Skin of body (tissue), 3 donors: Measurements from ENCODE around the gene GRIN3B. TPM values are rescaled to one million over a fixed set of nuclear protein-coding genes. Genes with fewer than 3 reads are reported as not detected.

Experiments used
- DNase-seq: peaks from one replicate; lab custom pipeline; 2025; lab: John Stamatoyannopoulos, UW
- small RNA-seq: library from RNA; depleted of rRNA; stranded (forward); fragments of <200 nt; gene quantifications from one replicate; pipeline ENCODE3, GENCODE V24; 2014; ENCODE audit warnings: low replicate concordance
- total RNA-seq: library from RNA; depleted of rRNA; stranded (reverse); fragments of >200 nt; gene quantifications from one replicate; pipeline ENCODE4 v1.2.3, GENCODE V29; 2014

Gene GRIN3B
- total RNA-seq, 1 donor from 2014 or later = 0.20 TPM

DNA sequence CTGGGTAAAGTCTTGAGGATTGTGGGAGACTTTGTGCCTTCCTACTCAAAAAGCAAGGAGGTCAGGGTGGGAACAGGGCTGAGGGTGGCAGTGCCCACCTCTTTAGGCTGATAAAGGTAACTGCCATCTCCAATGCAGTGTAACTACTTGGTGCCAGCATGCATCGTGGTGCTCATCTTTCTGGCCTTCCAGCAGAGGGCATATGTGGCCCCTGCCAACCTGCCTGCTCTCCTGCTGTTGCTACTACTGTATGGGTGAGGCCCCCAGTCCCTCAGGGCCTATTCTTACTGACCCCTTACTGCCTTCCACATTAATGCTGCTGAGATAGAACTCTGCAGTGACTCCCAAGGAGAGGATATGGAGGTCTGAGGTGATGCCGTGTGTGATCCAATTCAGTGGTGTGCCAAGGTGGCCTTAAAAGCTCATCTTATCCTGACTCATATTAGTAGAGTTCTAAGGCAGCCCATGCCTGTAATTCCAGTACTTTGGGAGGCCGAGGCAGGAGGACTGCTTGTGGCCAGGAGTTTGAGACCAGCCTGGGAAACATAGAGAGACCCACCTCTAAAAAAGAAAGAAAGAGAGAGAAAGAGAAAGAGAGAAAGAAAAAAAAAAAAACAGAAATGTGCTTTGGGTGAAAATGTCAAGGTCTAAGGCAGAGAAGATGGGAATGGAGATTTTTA is 57.1 kb downstream of the GRIN3B start:
- no peak for DNase-seq

GRCh38 chr19:1058112-1058511 is 57.9 kb downstream of the GRIN3B start:
- no peak for DNase-seq

Small RNA genes lying within 50 kb of the gene (small RNA-seq; reads per million reads assigned to genes)
- 0.45 reads per million, percentile 56 among the genes with 10 or more reads in this experiment for gene RNU6-2

Other genes starting within 250 kb of the GRIN3B start
- gene MISP, start 249.3 kb upstream of the GRIN3B start, total RNA-seq = 1.2 TPM
- 106 TPM for gene PTBP1, start 203.0 kb upstream of the GRIN3B start, total RNA-seq
- gene PLPPR3, start 178.5 kb upstream of the GRIN3B start, total RNA-seq = 0.89 TPM
- gene AZU1, start 172.6 kb upstream of the GRIN3B start, total RNA-seq = 12.8 TPM
- gene PRTN3, start 159.4 kb upstream of the GRIN3B start, total RNA-seq = 28.9 TPM
- gene ELANE, start 148.1 kb upstream of the GRIN3B start, total RNA-seq = 24.0 TPM
- 79.1 TPM for gene CFD, start 140.8 kb upstream of the GRIN3B start, total RNA-seq
- gene MED16, start 107.2 kb upstream of the GRIN3B start, total RNA-seq = 16.5 TPM
- not detected for gene RNU6-9, start 106.9 kb upstream of the GRIN3B start, total RNA-seq
- gene R3HDM4, start 87.2 kb upstream of the GRIN3B start, total RNA-seq = 28.7 TPM
- gene KISS1R, start 83.1 kb upstream of the GRIN3B start, total RNA-seq = not detected
- 12.8 TPM for gene ARID3A, start 74.4 kb upstream of the GRIN3B start, total RNA-seq
- 34.1 TPM for gene WDR18, start 16.1 kb upstream of the GRIN3B start, total RNA-seq
- gene TMEM259, start 20.7 kb downstream of the GRIN3B start, total RNA-seq = 40.6 TPM
- gene RNU6-2, start 21.1 kb downstream of the GRIN3B start, total RNA-seq = not detected
- gene CNN2, start 26.2 kb downstream of the GRIN3B start, total RNA-seq = 58.2 TPM
- 4.8 TPM for gene ABCA7, start 39.7 kb downstream of the GRIN3B start, total RNA-seq
- gene ARHGAP45, start 66.7 kb downstream of the GRIN3B start, total RNA-seq = 10.7 TPM
- 47.1 TPM for gene POLR2E, start 95.0 kb downstream of the GRIN3B start, total RNA-seq
- gene GPX4, start 103.6 kb downstream of the GRIN3B start, total RNA-seq = 105 TPM
- 23.1 TPM for gene SBNO2, start 173.8 kb downstream of the GRIN3B start, total RNA-seq
- gene STK11, start 205.4 kb downstream of the GRIN3B start, total RNA-seq = 37.3 TPM
- 1.9 TPM for gene CBARP, start 237.6 kb downstream of the GRIN3B start, total RNA-seq
- gene ATP5F1D, start 241.3 kb downstream of the GRIN3B start, total RNA-seq = 22.9 TPM
- 19.7 TPM for gene MIDN, start 248.2 kb downstream of the GRIN3B start, total RNA-seq